GM21825 (cell line): ENCODE results near the gene GNG12.

Source experiments
- ATAC-seq: cut with Tn5 transposase; IDR thresholded peaks from one replicate; pipeline ENCODE4 v1.9.1; 2021; ENCODE audit warnings: mild to moderate bottlenecking, moderate library complexity; ENCODE audit not compliant: unreplicated experiment

Gene GNG12

DNA sequence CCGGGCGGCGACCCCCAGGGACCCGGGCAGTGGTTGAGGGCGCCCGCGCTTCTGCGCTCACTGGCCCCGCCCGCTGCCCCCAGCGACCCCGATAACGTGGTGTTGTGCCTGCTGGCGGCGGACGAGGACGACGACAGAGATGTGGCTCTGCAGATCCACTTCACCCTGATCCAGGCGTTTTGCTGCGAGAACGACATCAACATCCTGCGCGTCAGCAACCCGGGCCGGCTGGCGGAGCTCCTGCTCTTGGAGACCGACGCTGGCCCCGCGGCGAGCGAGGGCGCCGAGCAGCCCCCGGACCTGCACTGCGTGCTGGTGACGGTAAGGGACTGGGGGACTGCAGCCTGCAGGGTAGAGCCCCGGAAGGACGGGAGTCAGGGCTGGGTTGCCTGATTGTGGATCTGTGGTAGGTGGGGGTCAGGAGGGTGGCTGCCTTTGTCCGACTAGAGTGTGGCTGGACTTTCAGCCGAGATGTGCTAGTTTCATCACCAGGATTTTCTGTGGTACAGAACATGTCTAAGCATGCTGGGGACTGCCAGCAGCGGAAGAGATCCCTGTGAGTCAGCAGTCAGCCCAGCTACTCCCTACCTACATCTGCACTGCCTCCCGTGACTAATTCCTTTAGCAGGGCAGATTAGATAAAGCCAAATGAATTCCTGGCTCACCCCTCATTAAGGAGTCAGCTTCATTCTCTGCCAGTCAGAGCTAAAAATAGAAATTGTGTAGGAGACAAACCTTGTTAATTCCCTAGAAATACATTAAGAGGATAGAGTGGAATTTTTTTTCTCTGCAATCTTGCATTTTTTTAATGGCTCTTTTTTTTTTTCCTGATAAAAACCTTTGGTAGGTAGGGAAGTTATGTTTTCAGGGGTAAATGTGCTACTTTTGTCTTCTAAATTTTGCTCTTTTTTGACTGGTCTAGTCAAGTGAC lies 146.7 kb downstream of the GNG12 start:
- peak; percentile 25 for ATAC-seq

DNA sequence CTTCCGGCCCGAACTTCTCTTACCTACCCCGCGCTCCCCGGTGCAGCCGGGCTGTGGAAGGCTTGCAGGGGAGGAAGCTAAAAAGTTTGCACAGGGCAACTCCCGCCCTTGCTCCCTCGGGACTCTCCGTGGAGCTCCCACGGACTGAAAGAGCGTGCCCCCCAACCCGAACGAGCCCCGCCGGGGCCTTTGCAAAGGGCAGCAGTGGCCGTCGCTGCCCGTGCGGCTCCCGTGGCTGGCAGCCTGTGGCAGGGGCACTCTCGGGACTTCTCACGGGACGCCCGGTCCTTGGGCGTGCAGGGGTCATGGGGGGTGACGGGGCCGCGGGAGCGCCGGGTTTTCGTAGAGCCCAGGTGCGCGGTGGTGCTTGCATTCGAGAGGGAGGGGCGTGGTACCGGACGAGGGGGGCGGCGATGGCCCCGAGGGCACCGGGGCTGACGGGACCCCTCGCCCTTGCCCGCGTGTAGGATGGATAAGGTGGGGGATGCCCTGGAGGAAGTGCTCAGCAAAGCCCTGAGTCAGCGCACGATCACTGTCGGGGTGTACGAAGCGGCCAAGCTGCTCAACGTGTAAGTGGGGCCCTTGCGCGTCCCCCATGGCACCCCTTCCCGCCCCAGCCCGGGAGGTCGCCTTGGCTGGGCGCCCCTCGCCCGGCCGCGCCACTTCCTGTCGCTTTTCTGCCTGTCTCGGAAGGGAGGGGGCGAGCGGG lies 147.6 kb downstream of the GNG12 start:
- peak; percentile 11 for ATAC-seq

DNA sequence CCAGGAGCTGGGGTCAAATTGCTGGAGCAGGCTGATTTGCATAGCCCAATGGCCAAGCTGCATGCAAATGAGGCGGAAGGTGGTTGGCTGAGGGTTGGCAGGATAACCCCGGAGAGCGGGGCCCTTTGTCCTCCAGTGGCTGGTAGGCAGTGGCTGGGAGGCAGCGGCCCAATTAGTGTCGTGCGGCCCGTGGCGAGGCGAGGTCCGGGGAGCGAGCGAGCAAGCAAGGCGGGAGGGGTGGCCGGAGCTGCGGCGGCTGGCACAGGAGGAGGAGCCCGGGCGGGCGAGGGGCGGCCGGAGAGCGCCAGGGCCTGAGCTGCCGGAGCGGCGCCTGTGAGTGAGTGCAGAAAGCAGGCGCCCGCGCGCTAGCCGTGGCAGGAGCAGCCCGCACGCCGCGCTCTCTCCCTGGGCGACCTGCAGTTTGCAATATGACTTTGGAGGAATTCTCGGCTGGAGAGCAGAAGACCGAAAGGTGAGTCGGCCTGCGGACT lies 148.2 kb downstream of the GNG12 start, which contains the start of gene GADD45A:
GADD45A (plus strand) TSS at position 135 of the 491 bp plus-strand sequence; CDS start at position 429, 294 bp downstream.
- peak; percentile 85 for ATAC-seq

DNA sequence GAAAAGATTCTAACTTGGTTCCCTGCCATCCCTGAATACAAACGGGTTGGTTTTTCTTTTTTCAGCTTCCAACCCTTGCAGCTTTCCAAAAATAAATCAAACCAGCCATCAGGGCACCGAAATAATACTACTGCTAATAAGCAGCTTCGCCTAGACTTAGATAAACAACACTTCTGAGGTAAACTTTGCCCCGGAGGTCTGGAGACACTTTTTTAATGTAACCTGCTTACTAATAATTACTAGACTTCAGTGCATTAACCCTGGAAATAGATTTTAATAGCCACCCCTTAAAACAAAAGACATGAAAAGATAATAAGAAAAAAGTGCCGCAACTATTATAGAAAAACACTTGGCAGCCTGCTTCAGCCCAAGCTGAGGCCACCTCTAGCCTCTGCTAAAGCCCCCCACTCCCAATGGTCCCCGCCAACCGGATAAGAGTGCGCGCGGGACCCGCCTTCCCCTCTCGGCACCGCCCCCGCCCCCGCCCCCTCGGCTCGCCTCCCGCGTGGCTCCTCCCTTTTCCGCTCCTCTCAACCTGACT lies 148.7 kb downstream of the GNG12 start:
- ATAC-seq = no peak

DNA sequence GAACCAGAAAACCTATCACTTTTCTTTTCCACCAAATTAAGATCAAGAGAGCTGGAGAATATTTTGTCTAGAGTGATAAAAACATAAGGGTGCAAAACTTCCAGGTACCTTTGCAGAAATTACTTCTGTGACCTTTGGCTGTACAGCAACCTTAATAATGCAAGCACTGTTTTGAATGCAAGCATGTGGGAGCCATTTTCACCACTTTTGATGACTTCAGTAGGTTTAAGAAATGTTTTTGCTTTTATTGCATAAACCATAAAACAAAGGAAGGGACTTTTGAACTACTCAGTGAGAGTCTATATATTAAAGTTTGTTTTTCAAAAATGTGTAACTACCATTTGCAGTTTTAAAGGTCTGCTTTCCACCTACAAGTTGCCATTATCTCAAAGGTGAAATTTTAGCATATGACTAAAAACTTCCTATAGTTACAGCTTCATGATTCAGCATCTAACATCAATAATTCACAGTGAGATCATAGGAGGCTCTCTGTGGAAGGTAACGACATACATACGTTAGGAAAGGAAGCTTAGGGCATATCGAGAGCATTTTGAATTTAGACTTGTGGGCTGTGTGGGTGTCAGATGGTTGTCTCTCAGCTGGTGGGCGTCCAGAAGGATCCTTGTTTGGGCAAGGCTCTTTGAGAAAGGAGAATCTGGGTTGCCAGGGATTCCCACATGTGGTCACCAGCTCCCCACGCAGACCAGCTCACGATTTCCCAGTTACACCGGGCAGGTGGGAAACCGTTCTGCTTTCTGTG lies 149.3 kb downstream of the GNG12 start:
- no peak for ATAC-seq

DNA sequence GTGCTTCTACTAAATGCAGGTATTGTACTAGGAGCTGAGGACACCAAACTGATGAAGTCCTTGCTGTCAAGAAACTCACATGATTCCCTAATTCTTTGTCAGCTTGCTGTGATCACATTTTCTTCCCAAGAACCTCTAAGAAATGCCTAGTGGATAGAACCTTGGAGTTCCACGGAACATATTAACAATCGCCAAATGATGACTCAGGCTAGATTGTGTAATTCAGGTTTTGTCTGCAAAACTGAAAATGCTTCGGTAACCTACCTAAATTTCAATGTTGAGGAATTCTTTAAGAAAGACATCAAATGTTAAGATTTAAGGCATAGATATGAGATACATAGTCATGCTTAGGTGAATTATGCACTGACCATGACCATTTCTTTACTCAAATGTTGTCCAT lies 150.0 kb downstream of the GNG12 start:
- no peak for ATAC-seq

DNA sequence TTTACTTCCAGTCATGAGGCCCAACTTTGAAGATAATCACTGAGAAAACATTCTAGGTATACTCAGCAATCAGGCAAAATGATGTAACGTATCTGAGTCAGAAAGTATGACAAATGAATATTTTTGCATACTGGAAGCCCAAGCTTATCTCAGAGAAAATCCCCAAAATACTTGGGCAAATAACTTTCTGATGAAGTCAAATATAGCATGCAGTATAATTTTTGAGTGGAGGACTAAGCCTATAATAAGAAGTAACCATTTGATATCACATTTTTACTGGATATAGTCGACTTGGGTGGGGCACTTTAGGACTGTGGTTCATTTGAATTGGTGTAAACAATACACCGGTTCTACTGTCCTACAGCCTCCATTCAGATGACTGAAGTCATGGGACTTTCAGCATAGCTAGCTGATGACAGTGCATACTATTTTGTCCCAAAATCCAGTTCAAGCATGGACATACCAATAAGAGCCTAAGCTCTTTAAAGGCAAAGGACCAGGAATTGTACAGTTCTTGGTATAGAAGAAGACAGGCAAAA lies 150.5 kb downstream of the GNG12 start:
- no peak for ATAC-seq

DNA sequence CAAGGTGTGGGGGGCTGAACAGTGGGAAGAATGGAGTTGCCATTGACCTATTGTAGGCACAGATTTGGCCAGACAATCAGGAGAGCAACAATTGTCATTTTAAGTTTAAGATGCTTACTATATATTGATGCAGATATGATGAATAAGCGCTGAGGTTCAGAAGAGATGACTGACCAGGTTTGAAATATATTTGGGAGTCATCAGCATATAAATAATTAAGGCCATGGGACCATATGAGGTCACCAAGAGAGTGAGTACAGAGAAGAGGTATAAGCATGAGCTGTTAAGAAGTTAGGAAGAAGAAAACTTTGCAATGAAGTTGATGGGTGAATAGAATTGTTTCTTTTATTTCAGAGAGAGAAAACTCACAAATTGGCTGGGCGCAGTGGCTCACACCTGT lies 152.8 kb downstream of the GNG12 start:
- ATAC-seq = no peak

DNA sequence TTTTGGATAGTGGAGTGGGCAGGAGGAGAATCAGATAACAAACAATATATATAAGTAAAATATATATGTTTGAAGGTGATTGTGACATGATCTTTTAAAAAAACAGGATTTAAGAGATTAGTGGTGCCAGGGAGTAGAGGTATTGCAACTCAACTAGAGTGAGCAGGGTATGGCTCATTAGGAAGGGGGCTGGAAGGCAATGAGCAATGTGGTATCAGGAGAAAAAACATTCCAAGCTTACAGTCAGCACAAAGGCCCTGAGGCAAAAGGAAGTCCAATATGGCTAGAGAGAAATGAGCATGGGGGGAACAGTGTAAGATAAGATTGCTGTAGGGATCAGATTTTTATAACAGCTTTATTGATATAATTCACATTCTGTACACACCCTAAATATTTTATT lies 153.6 kb downstream of the GNG12 start:
- no peak for ATAC-seq

DNA sequence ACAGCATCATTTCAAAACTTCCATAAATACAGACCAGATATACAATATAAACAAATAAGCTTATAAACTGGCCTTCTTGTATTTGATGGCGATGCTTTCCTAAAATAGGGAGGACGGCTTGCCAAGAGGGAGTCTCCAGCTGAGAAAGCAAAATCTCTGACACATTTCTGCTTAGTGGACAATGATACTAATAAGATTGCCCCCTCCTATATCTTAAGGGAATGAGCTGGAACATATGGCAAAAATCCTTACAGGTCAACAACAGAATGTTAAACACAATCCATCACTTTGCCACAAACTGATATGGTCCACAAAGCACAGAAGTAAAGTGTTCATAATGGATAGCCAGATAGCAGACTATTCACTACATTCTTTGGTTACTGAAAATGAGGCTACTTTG lies 155.3 kb downstream of the GNG12 start:
- ATAC-seq = no peak

DNA sequence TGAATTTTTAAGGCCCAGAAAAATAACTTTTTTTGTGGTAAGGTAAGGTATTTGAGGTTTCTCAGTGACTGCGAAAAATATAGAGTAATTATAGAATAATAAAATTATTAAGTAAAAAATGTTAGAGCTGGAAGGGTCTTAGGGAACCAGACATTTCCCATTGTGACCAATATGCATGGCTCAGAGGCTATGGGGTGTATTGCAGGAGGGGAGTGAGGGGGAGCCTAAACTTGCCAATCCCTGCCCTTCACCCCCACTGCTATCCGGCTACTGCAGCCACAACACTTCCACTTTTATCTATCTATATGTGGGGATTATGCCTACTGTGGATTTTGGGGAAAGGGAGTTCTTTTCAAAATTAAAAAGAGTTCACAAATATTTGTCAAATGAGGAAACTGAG lies 155.9 kb downstream of the GNG12 start:
- no peak for ATAC-seq

DNA sequence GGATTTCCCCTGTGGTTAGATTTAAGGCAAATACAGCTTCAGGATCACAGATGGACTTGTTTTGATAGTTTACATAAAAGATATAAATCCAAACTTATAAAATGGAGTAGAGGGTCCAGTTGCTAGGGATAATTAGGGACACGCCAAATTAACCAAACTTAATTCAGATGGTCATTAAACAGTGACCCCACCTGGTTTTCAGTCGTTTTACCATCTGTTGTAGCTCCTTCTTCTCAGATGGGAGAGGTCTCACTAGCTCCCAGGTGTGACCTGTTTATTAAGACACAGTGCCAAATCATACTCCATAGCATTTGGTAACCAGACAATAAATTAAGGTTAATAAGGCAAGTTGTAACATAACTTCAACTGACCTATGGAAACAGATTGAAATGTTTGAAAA lies 156.3 kb downstream of the GNG12 start:
- ATAC-seq = no peak

DNA sequence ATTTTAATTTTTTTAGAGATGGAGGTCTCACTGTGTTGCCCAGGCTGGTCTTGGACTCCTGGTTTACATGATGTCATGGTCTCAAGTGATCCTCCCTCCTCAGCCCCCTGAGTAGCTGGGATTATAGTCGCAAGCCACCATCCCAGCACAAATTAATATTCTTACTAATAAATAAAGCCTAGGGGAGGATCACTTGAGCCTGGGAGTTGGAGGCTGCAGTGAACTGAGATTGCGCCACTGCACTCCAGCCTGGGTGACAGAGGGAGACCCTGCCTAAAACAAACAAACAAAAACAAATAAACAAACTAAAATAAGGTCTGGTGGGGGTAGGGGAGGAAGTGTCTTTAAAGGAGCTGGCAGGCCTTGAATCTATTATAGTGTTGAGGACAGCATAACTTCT lies 157.0 kb downstream of the GNG12 start:
- ATAC-seq = no peak

DNA sequence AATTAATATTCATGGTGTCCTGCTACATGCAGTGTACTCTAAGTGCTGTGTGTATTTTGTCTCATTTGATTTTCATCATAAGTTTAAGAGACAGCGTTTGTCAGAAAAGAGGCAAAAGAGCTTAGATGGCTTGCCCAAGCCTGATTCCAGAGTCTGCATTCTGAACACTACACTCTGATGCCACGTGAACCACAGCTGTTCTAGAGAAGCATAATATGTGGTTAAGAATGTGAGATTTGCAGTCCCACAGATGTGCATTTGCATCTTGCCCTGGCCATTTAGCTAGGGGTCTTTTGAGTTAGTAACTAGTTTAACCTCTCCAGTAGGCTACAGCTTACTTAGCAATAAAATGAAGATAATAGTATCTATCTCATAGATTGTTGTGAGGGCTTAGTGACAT lies 157.5 kb downstream of the GNG12 start:
- no peak for ATAC-seq

DNA sequence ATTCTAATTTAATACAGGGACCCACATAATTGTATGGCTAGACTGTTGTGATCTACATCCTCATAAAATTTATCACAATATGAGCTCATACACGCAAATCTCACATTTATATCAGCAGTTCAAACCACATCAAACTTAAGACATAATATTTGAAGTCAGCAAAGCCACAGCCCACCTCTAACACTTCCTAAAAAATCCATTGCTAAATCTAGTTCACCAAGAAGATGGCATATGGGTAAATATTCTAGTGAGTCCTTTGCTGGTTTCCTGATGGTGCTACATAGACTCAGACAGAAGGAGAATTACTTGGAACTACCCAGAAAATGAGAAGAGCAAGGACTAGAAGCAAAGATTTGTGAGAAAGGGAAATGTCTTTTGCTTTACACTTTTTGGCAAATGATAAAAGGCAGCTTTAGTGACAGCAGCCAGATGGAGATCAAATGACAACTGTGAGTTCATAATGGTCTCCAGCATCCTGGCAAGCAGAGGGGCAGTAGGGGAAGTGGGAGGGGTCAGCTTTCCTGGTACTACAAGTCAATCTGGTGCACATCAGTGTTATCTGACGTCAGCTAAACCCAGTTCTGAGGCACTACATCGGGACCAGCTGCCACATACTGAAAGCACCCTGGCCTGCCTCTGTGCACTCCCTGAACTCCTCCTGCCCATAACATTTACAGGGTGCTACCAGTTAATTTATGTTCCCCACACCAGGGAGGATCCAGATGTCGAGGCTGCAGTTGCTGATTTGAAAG lies 158.8 kb downstream of the GNG12 start:
- ATAC-seq = no peak

DNA sequence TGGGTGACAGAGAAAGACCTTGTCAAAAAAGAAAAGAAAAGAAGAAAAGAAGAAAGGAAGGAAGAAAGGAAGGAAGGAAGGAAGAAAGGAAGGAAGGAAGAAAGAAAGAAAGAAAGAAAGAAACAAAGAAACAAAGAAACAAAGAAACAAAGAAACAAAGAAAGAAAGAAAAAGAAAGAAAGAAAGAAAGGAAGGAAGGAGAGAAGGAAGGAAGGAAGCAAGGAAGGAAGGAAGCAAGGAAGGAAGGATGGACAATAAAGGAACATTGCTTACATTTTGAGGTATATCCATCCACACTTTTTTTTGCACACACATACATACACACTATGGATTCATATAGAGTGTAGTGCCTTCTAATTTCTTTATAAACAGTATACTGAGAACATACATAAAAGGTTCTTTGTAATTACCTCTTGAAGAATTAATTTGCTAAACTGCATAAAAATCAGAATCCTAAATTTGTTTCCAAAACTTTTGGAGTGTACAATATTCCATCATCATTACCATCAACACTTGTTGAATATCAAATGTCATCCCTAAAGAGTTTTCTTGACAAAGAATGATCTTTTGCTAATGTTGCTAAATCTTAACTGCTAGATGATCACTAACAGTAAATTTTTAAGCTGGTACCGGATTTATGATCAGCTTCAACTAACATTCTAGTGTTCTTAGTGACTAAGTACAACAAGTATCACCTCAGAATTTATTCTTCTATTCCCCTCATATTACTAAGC lies 159.6 kb downstream of the GNG12 start:
- ATAC-seq = no peak

DNA sequence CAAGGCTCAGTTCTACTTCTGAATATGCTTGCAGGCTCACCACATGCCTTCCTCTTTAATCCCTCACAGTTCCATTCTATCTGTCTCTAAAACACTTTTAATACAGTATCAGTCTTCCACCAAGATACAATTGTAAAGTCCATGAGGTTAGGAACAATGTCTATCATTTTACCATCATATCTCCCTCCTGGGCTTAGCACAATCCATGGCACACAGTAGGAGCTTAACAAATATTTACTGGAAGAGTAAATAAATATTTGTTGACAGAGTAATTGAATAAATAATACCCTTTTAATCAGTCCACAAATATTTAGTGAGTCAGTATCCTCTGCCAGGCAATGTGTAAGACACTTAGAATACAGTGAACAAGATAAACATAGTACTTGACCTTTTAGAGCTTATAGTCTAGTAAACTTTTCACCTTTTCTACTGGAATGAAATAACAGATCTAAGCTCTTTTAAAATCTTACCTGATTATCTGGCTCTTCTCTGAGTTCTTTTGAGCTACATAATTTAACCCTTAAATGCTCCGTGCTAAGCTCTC lies 160.9 kb downstream of the GNG12 start:
- ATAC-seq = no peak

DNA sequence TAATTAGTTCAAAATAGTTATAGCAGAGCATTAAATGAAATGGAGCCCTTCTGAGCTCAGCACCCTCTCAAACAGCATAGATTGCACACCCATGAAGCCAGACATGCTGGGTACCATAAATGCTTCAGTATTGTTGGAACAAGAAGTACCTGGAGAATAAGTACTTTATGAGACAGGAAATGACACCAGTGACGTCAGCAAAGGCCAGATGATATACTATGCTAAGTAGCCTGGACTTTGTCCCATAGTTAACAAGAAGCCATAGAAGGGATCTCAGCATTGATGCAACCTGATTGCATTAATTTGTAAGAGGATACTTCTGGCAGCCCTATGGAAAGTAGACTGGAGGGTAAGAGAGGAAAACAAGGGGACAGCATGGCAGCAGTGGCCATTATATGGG lies 164.6 kb downstream of the GNG12 start:
- no peak for ATAC-seq

DNA sequence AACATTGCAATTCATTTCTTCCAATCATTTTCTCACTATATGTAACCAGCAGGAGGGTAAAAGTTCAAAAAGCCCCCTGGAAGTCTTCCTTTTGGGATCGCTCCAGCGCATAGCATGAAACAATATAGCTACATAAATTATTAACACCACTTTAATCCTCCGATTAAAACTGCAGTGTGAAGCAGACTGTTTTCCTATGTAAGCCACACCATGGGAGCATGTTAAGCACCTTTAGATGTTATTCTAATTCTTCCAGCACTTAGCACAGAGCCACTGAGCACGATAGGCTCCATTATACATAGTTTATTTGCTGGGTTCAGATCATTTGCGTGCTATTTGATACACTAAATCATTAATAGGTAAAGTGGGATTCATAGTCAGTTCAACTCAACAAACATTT lies 166.6 kb downstream of the GNG12 start:
- ATAC-seq = no peak
